ENCODE measurements around the gene CFAP126.
"Not testable (repeated sequence)": the region's sequence is repeated elsewhere in the genome, so short reads cannot be mapped to it uniquely, and the experiment has no call there.

The CFAP126 gene

DNA sequence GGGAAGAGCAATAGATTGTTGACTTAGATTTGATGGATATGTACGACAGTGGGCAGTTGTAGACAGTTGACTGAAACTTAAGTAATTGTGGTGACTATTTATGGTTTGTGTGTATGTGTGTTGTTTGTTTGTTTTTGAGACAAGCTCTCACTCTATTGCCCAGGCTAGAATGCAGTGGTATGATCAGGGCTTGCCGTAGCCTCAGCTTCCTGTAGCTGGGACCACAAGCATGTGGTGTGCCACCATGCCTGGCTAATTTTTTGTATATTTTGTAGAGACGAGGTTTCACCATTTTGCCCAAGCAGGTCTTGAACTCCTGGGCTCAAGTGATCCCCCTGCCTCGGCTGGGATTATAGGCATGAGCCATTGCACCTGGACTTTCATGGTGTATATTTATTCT lies 43.7 kb downstream of the CFAP126 start:
- TF ChIP-seq, protein P1, sequence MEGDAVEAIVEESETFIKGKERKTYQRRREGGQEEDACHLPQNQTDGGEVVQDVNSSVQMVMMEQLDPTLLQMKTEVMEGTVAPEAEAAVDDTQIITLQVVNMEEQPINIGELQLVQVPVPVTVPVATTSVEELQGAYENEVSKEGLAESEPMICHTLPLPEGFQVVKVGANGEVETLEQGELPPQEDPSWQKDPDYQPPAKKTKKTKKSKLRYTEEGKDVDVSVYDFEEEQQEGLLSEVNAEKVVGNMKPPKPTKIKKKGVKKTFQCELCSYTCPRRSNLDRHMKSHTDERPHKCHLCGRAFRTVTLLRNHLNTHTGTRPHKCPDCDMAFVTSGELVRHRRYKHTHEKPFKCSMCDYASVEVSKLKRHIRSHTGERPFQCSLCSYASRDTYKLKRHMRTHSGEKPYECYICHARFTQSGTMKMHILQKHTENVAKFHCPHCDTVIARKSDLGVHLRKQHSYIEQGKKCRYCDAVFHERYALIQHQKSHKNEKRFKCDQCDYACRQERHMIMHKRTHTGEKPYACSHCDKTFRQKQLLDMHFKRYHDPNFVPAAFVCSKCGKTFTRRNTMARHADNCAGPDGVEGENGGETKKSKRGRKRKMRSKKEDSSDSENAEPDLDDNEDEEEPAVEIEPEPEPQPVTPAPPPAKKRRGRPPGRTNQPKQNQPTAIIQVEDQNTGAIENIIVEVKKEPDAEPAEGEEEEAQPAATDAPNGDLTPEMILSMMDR (IDR thresholded peaks at IDR 0.05; ENCODE audit: low read depth, low read length): no peak
- peaks cover 54% of the 10 kb centered on the region for H3K36me3 ChIP-seq
- no peak for DNase-seq
- H3K27me3 ChIP-seq (ENCODE audit: insufficient read depth, low read depth, severe bottlenecking): no peaks in the 10 kb centered on the region
- no peak overlapping the region for H3K27ac ChIP-seq
- H3K4me3 ChIP-seq (ENCODE audit: low read depth, low read length): no peak overlapping the region
- no peaks in the 10 kb centered on the region for H3K9me3 ChIP-seq (ENCODE audit: severe bottlenecking)

DNA sequence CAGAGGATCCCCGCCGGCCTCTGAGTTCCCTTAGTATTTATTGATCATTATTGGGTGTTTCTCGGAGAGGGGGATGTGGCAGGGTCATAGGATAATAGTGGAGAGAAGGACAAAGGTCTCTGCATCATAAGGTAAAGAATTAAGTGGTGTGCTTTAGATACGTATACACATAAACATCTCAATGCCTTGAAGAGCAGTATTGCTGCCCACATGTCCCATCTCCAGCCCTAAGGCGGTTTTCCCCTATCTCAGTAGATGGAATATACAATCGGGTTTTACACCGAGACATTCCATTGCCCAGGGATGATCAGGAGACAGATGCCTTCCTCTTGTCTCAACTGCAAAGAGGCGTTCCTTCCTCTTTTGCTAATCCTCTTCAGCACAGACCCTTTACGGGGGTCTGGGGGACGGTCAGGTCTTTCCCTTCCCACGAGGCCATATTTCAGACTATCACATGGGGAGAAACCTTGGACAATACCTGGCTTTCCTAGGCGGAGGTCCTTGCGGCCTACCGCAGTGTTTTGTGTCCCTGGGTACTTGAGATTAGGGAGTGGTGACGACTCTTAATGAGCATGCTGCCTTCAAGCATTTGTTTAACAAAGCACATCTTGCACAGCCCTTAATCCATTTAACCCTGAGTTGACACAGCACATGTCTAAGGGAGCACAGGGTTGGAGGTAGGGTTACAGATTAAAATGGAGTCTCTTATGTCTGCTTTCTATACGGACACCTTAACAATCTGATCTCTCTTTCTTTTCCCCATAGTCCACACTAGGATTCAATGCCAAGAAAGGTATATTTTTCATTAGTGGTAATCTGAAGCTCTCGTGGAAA lies 51.6 kb downstream of the CFAP126 start:
- H3K9me3 ChIP-seq (ENCODE audit: severe bottlenecking); H3K27me3 ChIP-seq (ENCODE audit: insufficient read depth, low read depth, severe bottlenecking); H3K36me3 ChIP-seq: not testable (repeated sequence)
- H3K4me3 ChIP-seq (ENCODE audit: low read depth, low read length): peak overlapping the region; percentile 0
- peak overlapping the region; percentile 93 for H3K27ac ChIP-seq
- peak; percentile 72 for DNase-seq

Data from WERI-Rb-1 (cell line).